Measurements from ENCODE around the gene KRT3. TPM values are rescaled to one million over a fixed set of nuclear protein-coding genes. Genes with fewer than 3 reads are reported as not detected.
A peak's percentile ranks its signal among the peaks of the same experiment; 100 is the strongest.

Gene KRT3
- total and polyA plus RNA-seq, 9 of the 15 experiments (the other 6 are each of a cell fraction or from before 2014, with no cell fraction given) = not detected

DNA sequence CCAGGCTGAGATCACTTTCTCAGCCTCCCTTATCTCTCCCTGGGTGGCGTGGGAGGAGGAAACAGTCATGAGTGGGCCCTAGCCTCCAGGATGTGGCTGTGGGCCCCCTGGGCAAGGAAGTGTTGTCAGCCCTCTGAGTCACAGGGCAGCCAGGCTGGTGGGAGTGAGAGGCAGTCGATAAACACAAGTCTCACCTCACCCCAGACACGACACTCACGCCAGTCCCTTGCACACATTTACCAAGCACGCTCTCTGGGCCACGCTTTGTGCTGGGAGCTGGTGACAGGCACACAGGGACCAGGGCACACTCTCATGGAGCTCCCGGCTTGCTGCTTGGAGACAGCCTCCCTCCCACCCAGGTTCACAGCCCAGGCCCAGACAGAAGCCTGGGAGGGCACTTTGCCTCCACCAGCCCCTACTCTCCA lies 40.1 kb upstream of the KRT3 start (continued):
- TF ChIP-seq PPARD (CRISPR knock-in tag; IDR thresholded peaks at IDR 0.05) (no peak), EWSR1 (IDR thresholded peaks at IDR 0.05; ENCODE audit: borderline replicate concordance, low read depth, partially characterized antibody) (no peak), ZNF584 (CRISPR knock-in tag; IDR thresholded peaks at IDR 0.05; ENCODE audit: low read depth) (peak; percentile 17; the same call in 1 of the 2 replicates), MYNN (IDR thresholded peaks at IDR 0.05) (0 out of 2 replicates have a peak, but pooled peaks have one; percentile 22), MYNN (CRISPR knock-in tag; IDR thresholded peaks at IDR 0.05) (no peak), TAF15 (IDR thresholded peaks at IDR 0.05; ENCODE audit: low read depth, low read length) (no peak), GTF2E2 (tag; IDR thresholded peaks at IDR 0.05) (no peak), NBN (IDR thresholded peaks at IDR 0.05; ENCODE audit: low read depth) (no peak), NUFIP1 (IDR thresholded peaks at IDR 0.05; ENCODE audit: partially characterized antibody) (no peak), GATA2 (CRISPR knock-in tag; IDR thresholded peaks at IDR 0.05) (no peak), KAT2B (IDR thresholded peaks at IDR 0.05; ENCODE audit: low read depth, low read length) (no peak), ERF (CRISPR knock-in tag; IDR thresholded peaks at IDR 0.05) (no peak), HOXB6 (CRISPR knock-in tag; IDR thresholded peaks at IDR 0.05; ENCODE audit: borderline replicate concordance) (no peak), ETV5 (CRISPR knock-in tag; IDR thresholded peaks at IDR 0.05; ENCODE audit: low read depth) (peak; percentile 70; the same call in 1 of the 2 replicates), FOSL1 (tag; conservative IDR thresholded peaks at IDR 0.05) (peak; percentile 82), ZNF133 (CRISPR knock-in tag; IDR thresholded peaks at IDR 0.05) (no peak), XRCC4 (IDR thresholded peaks at IDR 0.05; ENCODE audit: extremely low read depth, insufficient read depth, insufficient read length) (no peak)
- TF ChIP-seq, protein P1, sequence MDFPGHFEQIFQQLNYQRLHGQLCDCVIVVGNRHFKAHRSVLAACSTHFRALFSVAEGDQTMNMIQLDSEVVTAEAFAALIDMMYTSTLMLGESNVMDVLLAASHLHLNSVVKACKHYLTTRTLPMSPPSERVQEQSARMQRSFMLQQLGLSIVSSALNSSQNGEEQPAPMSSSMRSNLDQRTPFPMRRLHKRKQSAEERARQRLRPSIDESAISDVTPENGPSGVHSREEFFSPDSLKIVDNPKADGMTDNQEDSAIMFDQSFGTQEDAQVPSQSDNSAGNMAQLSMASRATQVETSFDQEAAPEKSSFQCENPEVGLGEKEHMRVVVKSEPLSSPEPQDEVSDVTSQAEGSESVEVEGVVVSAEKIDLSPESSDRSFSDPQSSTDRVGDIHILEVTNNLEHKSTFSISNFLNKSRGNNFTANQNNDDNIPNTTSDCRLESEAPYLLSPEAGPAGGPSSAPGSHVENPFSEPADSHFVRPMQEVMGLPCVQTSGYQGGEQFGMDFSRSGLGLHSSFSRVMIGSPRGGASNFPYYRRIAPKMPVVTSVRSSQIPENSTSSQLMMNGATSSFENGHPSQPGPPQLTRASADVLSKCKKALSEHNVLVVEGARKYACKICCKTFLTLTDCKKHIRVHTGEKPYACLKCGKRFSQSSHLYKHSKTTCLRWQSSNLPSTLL (IDR thresholded peaks at IDR 0.05) = no peak
- TF ChIP-seq, protein P2, sequence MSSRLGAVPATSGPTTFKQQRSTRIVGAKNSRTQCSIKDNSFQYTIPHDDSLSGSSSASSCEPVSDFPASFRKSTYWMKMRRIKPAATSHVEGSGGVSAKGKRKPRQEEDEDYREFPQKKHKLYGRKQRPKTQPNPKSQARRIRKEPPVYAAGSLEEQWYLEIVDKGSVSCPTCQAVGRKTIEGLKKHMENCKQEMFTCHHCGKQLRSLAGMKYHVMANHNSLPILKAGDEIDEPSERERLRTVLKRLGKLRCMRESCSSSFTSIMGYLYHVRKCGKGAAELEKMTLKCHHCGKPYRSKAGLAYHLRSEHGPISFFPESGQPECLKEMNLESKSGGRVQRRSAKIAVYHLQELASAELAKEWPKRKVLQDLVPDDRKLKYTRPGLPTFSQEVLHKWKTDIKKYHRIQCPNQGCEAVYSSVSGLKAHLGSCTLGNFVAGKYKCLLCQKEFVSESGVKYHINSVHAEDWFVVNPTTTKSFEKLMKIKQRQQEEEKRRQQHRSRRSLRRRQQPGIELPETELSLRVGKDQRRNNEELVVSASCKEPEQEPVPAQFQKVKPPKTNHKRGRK (tag; IDR thresholded peaks at IDR 0.05) = no peak
- TF ChIP-seq, protein P3, sequence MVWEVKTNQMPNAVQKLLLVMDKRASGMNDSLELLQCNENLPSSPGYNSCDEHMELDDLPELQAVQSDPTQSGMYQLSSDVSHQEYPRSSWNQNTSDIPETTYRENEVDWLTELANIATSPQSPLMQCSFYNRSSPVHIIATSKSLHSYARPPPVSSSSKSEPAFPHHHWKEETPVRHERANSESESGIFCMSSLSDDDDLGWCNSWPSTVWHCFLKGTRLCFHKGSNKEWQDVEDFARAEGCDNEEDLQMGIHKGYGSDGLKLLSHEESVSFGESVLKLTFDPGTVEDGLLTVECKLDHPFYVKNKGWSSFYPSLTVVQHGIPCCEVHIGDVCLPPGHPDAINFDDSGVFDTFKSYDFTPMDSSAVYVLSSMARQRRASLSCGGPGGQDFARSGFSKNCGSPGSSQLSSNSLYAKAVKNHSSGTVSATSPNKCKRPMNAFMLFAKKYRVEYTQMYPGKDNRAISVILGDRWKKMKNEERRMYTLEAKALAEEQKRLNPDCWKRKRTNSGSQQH (CRISPR knock-in tag; IDR thresholded peaks at IDR 0.05) = no peak
- TF ChIP-seq, protein P4, sequence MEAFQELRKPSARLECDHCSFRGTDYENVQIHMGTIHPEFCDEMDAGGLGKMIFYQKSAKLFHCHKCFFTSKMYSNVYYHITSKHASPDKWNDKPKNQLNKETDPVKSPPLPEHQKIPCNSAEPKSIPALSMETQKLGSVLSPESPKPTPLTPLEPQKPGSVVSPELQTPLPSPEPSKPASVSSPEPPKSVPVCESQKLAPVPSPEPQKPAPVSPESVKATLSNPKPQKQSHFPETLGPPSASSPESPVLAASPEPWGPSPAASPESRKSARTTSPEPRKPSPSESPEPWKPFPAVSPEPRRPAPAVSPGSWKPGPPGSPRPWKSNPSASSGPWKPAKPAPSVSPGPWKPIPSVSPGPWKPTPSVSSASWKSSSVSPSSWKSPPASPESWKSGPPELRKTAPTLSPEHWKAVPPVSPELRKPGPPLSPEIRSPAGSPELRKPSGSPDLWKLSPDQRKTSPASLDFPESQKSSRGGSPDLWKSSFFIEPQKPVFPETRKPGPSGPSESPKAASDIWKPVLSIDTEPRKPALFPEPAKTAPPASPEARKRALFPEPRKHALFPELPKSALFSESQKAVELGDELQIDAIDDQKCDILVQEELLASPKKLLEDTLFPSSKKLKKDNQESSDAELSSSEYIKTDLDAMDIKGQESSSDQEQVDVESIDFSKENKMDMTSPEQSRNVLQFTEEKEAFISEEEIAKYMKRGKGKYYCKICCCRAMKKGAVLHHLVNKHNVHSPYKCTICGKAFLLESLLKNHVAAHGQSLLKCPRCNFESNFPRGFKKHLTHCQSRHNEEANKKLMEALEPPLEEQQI (IDR thresholded peaks at IDR 0.05) = no peak
